Measurements from ENCODE around the gene RTN4.

GRCh38 chr2:55018619-55019018, 31.6 kb downstream of the RTN4 start:
- TF ChIP-seq POLR2A (IDR thresholded peaks at IDR 0.05), result no peak
- no peak for TF ChIP-seq CTCF (IDR thresholded peaks at IDR 0.05)
